Activated CD4-positive, alpha-beta T cell treated with anti-CD3 and anti-CD28 coated beads, Interleukin-2, Interleukin-4, amounts not matched to agents 100 ng/mL and 50 ng/mL, durations not matched to agents 16 hours and 8 hours (primary cell): Measurements from ENCODE around the gene GDF2.

Source experiments
- DNase-seq: peaks from one replicate; pipeline ENCODE4 v3.0.0-alpha.2; 2020; ENCODE audit warnings: low spot score

Gene GDF2

GRCh38 chr10:47351899-47352815, 29.9 kb downstream of the GDF2 start:
- no peak for DNase-seq

GRCh38 chr10:47353351-47353750, 31.1 kb downstream of the GDF2 start:
- no peak for DNase-seq

GRCh38 chr10:47354165-47354564, 31.9 kb downstream of the GDF2 start:
- no peak for DNase-seq

- no peak for DNase-seq
These were observed 32.6 kb downstream of the GDF2 start for GRCh38 chr10:47354900-47355299.

GRCh38 chr10:47356708-47357107, 34.5 kb downstream of the GDF2 start:
- no peak for DNase-seq

GRCh38 chr10:47357131-47357582, 34.9 kb downstream of the GDF2 start:
- no peak for DNase-seq

- DNase-seq, result no peak
These were observed 35.7 kb downstream of the GDF2 start for GRCh38 chr10:47357911-47358310.

GRCh38 chr10:47358457-47358856, 36.2 kb downstream of the GDF2 start:
- DNase-seq, result no peak

- no peak for DNase-seq
These were observed 36.8 kb downstream of the GDF2 start for GRCh38 chr10:47359101-47359500.

GRCh38 chr10:47359626-47360418, 37.6 kb downstream of the GDF2 start:
- no peak for DNase-seq

GRCh38 chr10:47360419-47361040, 38.3 kb downstream of the GDF2 start:
- DNase-seq, result no peak

- DNase-seq, result peak; percentile 34
These were observed 39.0 kb downstream of the GDF2 start for GRCh38 chr10:47361293-47361692.

GRCh38 chr10:47362199-47362598, 39.9 kb downstream of the GDF2 start:
- DNase-seq, result no peak

- no peak for DNase-seq
These were observed 41.5 kb downstream of the GDF2 start for GRCh38 chr10:47363781-47364180.

GRCh38 chr10:47364366-47364765, 42.1 kb downstream of the GDF2 start:
- no peak for DNase-seq

GRCh38 chr10:47364911-47365310, 42.7 kb downstream of the GDF2 start:
- no peak for DNase-seq

- DNase-seq, result no peak
These were observed 43.4 kb downstream of the GDF2 start for GRCh38 chr10:47365431-47366180.

- no peak for DNase-seq
These were observed 44.0 kb downstream of the GDF2 start for GRCh38 chr10:47366181-47366631.

- no peak for DNase-seq
These were observed 44.6 kb downstream of the GDF2 start for GRCh38 chr10:47366731-47367460.

- no peak for DNase-seq
These were observed 45.4 kb downstream of the GDF2 start for GRCh38 chr10:47367646-47368045.
